Esophagus muscularis mucosa (tissue), 4 donors: ENCODE measurements around the gene NCOA3.

ENCODE experiments used
- EP300 ChIP-seq: sonication (generic); formaldehyde crosslinking; IDR thresholded peaks from one replicate; pipeline ENCODE4 v1.6.1; 2017; ENCODE audit warnings: antibody characterized with exemption
- POLR2A ChIP-seq: fragments of 450-650 bp; IDR thresholded peaks from one replicate; pipeline ENCODE4 v1.6.1; 2017; ENCODE audit warnings: antibody characterized with exemption, moderate library complexity, mild to moderate bottlenecking, low read depth
- TF ChIP-seq, protein P1 (sequence below), 3 experiments: fragments of 200-600 bp in 2 of 3; fragments of 450-650 bp in 1 of 3; sonication (generic) in 2 of 3; IDR thresholded peaks; one replicate each; pipeline ENCODE4 v1.5.1; 2017 to 2019; ENCODE audit warnings: antibody characterized with exemption in 3 of 3, mild to moderate bottlenecking in 2 of 3, moderate library complexity in 1 of 3

DNA sequence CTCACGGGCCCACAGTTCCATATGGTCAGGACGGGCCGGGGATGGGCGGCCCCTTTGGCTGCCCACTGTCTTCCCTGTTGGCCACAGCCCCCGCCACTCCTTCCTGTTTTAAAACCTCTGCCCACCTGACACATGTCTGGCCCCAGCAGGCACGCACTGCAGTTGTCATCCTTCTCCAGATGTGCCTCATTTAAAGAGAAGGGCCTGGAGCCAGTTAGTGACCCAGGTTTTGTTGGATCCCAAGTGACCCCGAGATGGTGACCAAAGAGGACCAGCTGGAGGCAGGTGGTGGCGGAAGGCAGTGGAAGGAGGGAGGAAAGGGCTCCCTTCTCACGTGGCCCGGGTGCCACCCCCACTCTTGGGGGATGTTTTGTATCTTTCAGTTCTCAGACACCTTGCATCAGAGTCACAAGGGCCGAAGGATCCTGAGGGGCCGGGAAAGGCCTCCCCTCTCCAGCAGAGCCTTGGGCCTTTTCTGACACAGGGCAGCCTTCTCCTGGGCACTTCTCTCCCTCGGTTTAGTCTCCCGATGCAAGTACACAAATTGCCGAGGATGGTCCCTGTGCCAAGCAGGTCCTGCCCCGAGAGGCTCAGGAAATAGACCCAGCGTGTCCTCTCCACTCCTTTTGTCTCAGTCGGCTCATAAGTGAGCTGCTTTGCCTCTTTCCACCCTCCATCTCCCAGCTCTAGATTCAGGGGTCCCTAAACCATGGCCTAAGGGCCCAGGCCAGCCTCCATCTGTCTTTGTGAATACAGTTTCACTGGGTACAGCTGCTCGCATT lies 166.0 kb downstream of the NCOA3 start:
- TF ChIP-seq POLR2A (no peak), EP300 (no peak)
- TF ChIP-seq, protein P1, sequence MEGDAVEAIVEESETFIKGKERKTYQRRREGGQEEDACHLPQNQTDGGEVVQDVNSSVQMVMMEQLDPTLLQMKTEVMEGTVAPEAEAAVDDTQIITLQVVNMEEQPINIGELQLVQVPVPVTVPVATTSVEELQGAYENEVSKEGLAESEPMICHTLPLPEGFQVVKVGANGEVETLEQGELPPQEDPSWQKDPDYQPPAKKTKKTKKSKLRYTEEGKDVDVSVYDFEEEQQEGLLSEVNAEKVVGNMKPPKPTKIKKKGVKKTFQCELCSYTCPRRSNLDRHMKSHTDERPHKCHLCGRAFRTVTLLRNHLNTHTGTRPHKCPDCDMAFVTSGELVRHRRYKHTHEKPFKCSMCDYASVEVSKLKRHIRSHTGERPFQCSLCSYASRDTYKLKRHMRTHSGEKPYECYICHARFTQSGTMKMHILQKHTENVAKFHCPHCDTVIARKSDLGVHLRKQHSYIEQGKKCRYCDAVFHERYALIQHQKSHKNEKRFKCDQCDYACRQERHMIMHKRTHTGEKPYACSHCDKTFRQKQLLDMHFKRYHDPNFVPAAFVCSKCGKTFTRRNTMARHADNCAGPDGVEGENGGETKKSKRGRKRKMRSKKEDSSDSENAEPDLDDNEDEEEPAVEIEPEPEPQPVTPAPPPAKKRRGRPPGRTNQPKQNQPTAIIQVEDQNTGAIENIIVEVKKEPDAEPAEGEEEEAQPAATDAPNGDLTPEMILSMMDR (IDR thresholded peaks at IDR 0.05) = no peak
